ENCODE measurements around the gene TWF2. TPM values are rescaled to one million over a fixed set of nuclear protein-coding genes. Genes with fewer than 3 reads are reported as not detected.

TWF2 gene
- total RNA-seq, 1 experiment from 2014 or later: 102 TPM

GRCh38 chr3:52256159-52256558 lies 17.2 kb upstream of the TWF2 start:
- H3K27ac ChIP-seq: no peak overlapping the region
- POLR2A ChIA-PET (ENCODE audit: unreplicated experiment): interaction anchor here (0.6 kb wide), 1 partner anchor 16 kb away, joined by 4 read pairs; no protein-coding TSS in a partner anchor

GRCh38 chr3:52254608-52255007 lies 15.7 kb upstream of the TWF2 start:
- DNase-seq: no peak
- peaks cover 19% of the 10 kb centered on the region for H3K36me3 ChIP-seq (ENCODE audit: low read depth)

More at GRCh38 chr3:52256159-52256558, 17.2 kb upstream of the TWF2 start:
- intact Hi-C loops (cut with micrococcal nuclease; ENCODE audit: unreplicated experiment): no loop called here
- H3K36me3 ChIP-seq (ENCODE audit: low read depth): peaks cover 31% of the 10 kb centered on the region
- H3F3A ChIP-seq (ENCODE audit: insufficient read depth, low read depth): peaks cover 14% of the 10 kb centered on the region; the same call in 1 of the 2 replicates
- no peak for DNase-seq
- H3K27me3 ChIP-seq (ENCODE audit: insufficient read depth, low read depth): no peaks in the 10 kb centered on the region
- CTCF ChIA-PET: no interaction called here
- H3K9me2 ChIP-seq (ENCODE audit: insufficient read depth): no peaks in the 10 kb centered on the region
- H3K79me2 ChIP-seq (ENCODE audit: low read depth): 0 out of 2 replicates have a peak, but pooled peaks cover 9% of the 10 kb centered on the region
- TF ChIP-seq, protein P1, sequence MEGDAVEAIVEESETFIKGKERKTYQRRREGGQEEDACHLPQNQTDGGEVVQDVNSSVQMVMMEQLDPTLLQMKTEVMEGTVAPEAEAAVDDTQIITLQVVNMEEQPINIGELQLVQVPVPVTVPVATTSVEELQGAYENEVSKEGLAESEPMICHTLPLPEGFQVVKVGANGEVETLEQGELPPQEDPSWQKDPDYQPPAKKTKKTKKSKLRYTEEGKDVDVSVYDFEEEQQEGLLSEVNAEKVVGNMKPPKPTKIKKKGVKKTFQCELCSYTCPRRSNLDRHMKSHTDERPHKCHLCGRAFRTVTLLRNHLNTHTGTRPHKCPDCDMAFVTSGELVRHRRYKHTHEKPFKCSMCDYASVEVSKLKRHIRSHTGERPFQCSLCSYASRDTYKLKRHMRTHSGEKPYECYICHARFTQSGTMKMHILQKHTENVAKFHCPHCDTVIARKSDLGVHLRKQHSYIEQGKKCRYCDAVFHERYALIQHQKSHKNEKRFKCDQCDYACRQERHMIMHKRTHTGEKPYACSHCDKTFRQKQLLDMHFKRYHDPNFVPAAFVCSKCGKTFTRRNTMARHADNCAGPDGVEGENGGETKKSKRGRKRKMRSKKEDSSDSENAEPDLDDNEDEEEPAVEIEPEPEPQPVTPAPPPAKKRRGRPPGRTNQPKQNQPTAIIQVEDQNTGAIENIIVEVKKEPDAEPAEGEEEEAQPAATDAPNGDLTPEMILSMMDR (conservative IDR thresholded peaks at IDR 0.05): no peak
- no peak for TF ChIP-seq EZH2 (IDR thresholded peaks at IDR 0.05; ENCODE audit: low read depth)
- no peak overlapping the region for H3K4me3 ChIP-seq
- H3K4me2 ChIP-seq: no peak overlapping the region
- no TSS peak for BruUV-seq (replicated peaks)
- no peaks in the 10 kb centered on the region for H3K9me3 ChIP-seq (ENCODE audit: insufficient read depth, low read depth)
- no peak overlapping the region for H2AFZ ChIP-seq
- H4K20me1 ChIP-seq (ENCODE audit: insufficient read depth): no peaks in the 10 kb centered on the region; the same call in none of the 2 replicates
- no peaks in the 10 kb centered on the region for H3K4me1 ChIP-seq (replicated peaks; ENCODE audit: insufficient read depth)

DNA sequence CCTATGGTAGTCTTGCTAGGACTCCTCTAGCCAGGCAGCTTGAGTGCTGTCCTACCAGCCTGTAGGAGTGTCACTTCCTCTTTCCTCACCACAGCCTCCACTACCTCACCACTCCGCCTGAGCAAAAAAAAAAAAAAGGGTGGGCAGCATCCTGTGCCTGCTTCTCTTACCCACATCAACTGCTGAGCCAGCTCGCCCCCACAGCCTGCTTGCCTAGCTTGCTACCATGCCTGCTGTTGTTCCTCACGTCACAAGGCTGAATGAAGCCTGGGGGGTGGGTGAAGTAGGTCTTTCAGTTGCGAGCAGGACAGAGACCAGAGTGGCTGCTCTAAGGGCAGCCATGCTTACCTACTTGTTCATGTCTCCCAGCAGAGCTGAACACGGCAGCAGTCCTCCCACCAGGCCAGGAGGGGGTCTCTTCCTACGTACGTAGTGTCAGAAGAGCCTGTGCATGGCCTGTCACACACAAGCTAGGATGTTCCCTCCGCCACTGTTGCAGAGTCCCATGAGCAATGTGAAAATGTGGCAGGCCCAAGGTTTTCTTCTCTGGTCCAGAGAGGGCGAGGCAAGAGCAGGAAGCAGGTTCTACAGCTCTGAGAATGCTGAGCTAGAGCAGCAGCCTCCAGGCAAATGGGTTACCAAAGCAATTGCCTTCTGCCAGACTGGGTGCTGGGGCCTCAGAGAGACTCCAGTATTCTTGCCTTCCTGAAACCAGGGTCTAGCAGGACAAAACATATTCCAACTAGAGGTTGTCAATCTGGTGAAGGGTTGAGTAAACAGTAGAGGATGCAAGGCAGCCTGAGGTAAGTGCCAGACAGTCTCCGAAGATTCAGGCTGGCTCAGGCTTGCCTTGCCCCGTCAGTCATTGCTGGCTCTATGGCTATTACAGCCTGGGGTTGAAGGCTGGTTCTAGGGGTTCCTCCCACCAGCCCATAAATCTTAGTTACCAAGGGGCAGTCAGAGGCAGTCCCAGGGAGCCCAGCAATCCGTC lies 14.7 kb upstream of the TWF2 start:
- BruUV-seq (replicated peaks): no TSS peak
- Histone ChIP-seq H3F3A (ENCODE audit: insufficient read depth, low read depth) (peaks cover 30% of the 10 kb centered on the region; the same call in 1 of the 2 replicates), H3K27ac (no peak overlapping the region), H4K20me1 (ENCODE audit: insufficient read depth) (no peaks in the 10 kb centered on the region; the same call in none of the 2 replicates), H3K4me1 (replicated peaks; ENCODE audit: insufficient read depth) (no peaks in the 10 kb centered on the region), H3K27me3 (ENCODE audit: insufficient read depth, low read depth) (no peaks in the 10 kb centered on the region), H3K36me3 (ENCODE audit: low read depth) (peaks cover 9% of the 10 kb centered on the region), H3K9me3 (ENCODE audit: insufficient read depth, low read depth) (no peaks in the 10 kb centered on the region), H3K4me2 (no peak overlapping the region), H3K4me3 (no peak overlapping the region), H2AFZ (no peak overlapping the region), H3K79me2 (ENCODE audit: low read depth) (no peaks in the 10 kb centered on the region), H3K9me2 (ENCODE audit: insufficient read depth) (no peaks in the 10 kb centered on the region)
- ChIA-PET CTCF (no interaction called here), POLR2A (ENCODE audit: unreplicated experiment) (no interaction called here)
- no peak for DNase-seq
- TF ChIP-seq EZH2 (IDR thresholded peaks at IDR 0.05; ENCODE audit: low read depth): no peak
- TF ChIP-seq, protein P1 (conservative IDR thresholded peaks at IDR 0.05): no peak
- intact Hi-C loops (cut with micrococcal nuclease; ENCODE audit: unreplicated experiment): no loop called here

More at GRCh38 chr3:52254608-52255007, 15.7 kb upstream of the TWF2 start:
- BruUV-seq (replicated peaks): no TSS peak
- Histone ChIP-seq H3K9me3 (ENCODE audit: insufficient read depth, low read depth) (no peaks in the 10 kb centered on the region), H3K9me2 (ENCODE audit: insufficient read depth) (no peaks in the 10 kb centered on the region), H3K4me3 (no peak overlapping the region), H4K20me1 (ENCODE audit: insufficient read depth) (no peaks in the 10 kb centered on the region; the same call in none of the 2 replicates), H3F3A (ENCODE audit: insufficient read depth, low read depth) (peaks cover 22% of the 10 kb centered on the region; the same call in 1 of the 2 replicates), H3K4me2 (no peak overlapping the region), H3K79me2 (ENCODE audit: low read depth) (no peaks in the 10 kb centered on the region), H2AFZ (no peak overlapping the region), H3K27ac (no peak overlapping the region), H3K4me1 (replicated peaks; ENCODE audit: insufficient read depth) (no peaks in the 10 kb centered on the region), H3K27me3 (ENCODE audit: insufficient read depth, low read depth) (no peaks in the 10 kb centered on the region)
- no peak for TF ChIP-seq EZH2 (IDR thresholded peaks at IDR 0.05; ENCODE audit: low read depth)
- TF ChIP-seq, protein P1 (conservative IDR thresholded peaks at IDR 0.05): no peak
- ChIA-PET POLR2A (ENCODE audit: unreplicated experiment) (no interaction called here), CTCF (interaction anchor here (0.6 kb wide), 1 partner anchor 34 kb away, joined by 3 read pairs; no protein-coding TSS in a partner anchor)
- intact Hi-C loops (cut with micrococcal nuclease; ENCODE audit: unreplicated experiment): no loop called here
